Stimulated activated CD4-positive, alpha-beta T cell treated with anti-CD3 and anti-CD28 coated beads, TNF-alpha, amount 100 ng/mL, for 24 hours (primary cell): ENCODE results near the gene CACNA2D4.

Experiments
- DNase-seq, 3 experiments: peaks; one replicate each; pipeline ENCODE4 v3.0.0-alpha.2; 2020; ENCODE audit warnings: low read depth in 3 of 3

Gene CACNA2D4

GRCh38 chr12:1870998-1871917 lies 47.2 kb downstream of the CACNA2D4 start:
- no peak for DNase-seq

DNA sequence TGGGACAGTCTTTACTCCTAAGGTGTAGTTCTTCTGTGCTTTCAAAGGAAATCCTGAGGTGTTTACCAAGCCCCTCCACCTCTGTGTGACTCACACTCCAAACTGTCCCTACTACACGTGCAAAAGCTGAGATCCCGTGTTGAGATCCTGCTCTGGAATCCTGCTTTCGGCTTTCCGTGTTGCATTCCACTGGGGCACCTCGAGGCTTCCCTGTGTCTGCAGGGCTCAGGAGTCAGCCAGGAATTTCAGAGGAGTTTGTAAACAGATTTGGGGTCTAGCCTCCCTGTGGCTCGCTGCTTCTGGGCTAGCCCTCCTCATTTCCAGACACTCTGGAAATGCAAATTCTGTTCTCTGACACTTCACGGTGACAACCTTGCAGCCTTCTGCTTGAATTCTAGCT lies 48.4 kb downstream of the CACNA2D4 start:
- DNase-seq: no peak

DNA sequence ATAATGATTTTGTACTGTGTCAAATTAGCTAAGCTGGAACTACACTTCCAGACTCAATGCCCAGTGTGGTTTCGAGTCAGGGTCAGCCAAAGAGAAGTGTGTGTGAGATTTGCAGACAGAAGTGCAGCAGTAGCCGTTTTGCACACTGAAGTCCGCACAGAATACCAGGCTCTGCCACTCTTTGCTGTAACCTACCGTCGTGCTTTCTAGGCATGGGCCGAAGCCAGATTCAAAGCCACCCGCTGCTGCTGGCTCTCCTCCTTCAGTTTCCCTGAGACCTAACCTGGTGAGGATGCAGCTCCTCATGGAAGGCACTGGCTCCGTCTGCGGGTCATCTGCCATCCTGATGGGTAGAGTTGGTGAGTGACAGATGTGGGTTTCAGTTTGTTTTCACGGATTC lies 49.3 kb downstream of the CACNA2D4 start:
- DNase-seq: no peak

- no peak for DNase-seq
Measured at GRCh38 chr12:1865284-1865866, 53.1 kb downstream of the CACNA2D4 start.

- DNase-seq: no peak
Measured at GRCh38 chr12:1864867-1865266, 53.6 kb downstream of the CACNA2D4 start.

GRCh38 chr12:1864456-1864855 lies 54.0 kb downstream of the CACNA2D4 start:
- no peak for DNase-seq

DNA sequence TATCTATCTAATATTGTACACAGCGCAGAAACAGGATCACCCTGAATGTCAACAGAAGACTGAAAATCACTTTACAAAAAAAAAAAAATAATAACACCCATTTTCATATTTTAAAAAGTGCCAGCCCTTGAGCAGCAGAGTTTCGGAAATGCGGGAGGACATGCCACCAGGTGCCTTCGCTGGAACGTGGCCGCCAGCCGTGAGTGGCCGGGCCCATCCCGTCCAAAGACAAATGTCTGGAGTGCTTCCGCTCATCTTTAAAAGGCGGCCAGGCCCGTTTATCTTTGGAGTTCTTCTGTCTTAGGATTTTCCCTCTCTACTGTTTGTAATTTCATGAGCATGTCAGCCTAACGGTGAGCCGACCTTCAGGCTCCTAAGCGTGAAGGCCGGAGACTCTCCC lies 54.6 kb downstream of the CACNA2D4 start:
- no peak for DNase-seq

GRCh38 chr12:1862973-1863372 lies 55.5 kb downstream of the CACNA2D4 start:
- no peak for DNase-seq

GRCh38 chr12:1859643-1860042 lies 58.8 kb downstream of the CACNA2D4 start:
- DNase-seq: no peak

- DNase-seq: no peak
Measured at GRCh38 chr12:1858456-1858855, 60.0 kb downstream of the CACNA2D4 start.

DNA sequence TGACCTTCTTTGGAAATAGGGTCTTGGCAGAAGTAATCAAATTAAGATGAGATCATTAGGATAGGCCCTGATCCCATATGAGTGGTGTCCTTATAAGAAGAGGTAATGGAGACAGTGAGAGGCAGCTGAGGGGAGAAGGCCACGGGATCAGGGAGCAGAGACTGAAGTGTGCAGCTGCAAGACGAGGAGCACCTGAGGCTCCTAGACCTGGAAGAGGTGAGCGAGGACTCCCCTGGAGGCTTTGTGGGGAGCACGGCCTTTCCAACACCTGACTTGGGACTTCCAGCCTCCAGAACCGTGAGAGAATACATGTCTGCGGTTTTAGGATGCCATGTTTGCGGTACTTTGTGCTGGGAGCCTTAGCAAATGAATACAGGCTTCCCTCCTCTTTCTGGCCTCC lies 60.6 kb downstream of the CACNA2D4 start:
- DNase-seq: no peak

- no peak for DNase-seq
Measured at GRCh38 chr12:1857086-1857485, 61.4 kb downstream of the CACNA2D4 start.

GRCh38 chr12:1855241-1855640 lies 63.2 kb downstream of the CACNA2D4 start:
- DNase-seq: no peak

DNA sequence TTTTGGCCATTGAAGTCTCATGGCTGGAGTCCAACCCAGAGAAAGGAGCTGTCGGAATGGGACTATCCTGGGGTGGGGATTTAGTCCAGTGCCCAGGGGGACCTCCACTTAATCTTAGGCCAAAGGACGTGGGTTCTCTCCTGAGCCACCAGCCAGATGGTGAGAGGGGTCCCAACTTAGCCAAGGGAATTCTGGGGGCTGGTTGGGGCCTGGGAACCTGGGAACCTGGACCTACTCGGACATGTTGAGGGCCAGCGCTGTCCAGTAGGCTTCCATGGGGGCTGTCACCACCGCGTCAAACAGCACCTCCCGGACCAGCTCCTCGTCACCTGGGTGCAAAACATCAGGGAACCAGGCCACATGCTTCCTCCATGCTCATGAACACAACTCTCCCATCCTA lies 64.7 kb downstream of the CACNA2D4 start:
- DNase-seq: no peak

DNA sequence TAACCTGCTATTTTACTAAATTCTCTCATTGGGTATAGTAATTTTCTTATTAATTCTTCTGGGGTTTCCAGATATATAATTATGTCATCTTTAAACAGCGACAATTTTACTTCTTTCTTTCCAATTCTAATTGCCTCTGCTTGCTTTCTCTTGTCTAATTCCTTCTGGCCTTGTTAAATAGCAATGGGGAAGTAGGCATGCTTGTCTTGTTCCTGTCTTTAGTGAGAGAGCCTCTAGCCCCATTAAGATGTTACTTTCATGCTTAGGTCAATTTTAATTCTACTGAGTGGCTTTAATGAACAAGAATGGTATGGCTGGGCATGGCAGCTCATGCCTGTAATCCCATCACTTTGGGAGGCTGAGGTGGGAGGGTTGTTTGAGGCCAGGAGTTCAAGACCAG lies 66.4 kb downstream of the CACNA2D4 start:
- no peak for DNase-seq

DNA sequence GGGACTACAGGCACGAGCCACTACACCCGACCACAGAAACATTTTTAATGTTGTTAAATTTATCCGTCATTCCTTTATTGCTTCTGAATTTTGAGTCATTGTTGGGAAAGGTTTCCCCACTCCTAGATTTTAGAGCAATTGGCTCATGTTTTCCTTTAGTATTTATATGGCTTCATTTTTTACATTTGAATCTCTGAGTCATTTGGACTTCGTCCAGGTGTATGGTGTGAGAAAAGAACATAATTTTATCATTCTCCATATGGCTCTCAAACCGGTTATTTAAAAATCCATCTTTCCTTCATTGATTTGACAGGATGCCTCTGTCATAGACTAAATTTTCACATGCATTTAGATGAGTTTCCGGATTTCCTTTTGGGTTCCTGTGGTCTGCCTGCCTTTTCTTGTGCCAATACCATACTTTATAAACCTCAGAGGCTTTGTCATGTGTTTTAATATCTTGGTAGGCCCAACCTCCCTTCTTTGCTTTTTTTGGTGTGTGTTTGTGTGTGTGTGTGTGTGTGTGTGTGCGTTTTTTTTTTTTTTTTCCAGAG lies 67.2 kb downstream of the CACNA2D4 start:
- no peak for DNase-seq

- no peak for DNase-seq
Measured at GRCh38 chr12:1848745-1849144, 69.7 kb downstream of the CACNA2D4 start.

- no peak for DNase-seq
Measured at GRCh38 chr12:1848146-1848545, 70.3 kb downstream of the CACNA2D4 start.

- no peak for DNase-seq
Measured at GRCh38 chr12:1847411-1847810, 71.0 kb downstream of the CACNA2D4 start.

DNA sequence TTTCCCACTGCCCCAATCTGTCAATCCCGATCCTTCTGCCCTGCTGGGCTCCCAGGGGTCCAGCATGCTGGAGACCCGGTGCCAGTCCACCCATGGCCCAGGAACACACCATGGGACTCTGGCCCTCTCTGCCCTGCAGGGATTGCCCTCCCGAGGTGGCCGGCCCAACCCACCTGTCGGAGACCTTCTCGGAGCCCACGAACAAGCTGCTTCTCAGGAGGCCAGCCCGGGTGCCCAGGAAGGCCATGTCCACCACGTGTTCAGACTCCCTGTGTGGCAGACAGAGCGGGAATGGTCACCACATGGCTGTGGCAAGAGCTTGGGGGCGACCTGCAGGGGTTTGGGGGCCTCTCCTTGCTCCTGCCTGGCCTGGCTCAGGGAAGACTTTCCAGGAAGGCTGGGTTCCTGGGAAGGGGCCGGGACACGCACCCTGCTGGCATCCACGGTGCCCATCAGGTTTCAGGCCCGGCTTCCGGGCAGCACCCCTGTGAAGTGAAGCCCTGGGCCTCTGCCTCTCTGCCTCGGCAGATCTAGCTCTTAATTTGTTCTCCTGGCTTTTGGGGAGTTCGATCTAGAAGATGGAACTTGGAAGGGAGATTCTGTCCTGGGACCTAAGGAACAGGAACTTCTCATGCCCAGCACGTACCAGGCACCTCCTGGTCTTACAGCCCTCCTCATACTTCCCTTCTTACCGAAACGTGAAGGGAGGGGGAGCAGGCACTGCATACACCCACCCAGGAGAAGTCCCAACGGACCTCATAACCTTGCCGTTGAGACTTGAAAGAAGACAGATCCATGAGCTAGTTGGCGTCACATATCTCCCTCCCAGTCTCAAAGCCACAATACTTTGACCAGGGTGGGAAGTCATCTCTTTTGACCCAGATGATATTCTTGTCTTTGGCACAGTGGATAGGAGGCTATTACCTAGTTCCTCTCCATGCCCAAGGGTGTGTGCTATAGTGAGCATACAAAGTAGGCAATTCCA lies 71.7 kb downstream of the CACNA2D4 start:
- no peak for DNase-seq

GRCh38 chr12:1845886-1846285 lies 72.6 kb downstream of the CACNA2D4 start:
- no peak for DNase-seq

DNA sequence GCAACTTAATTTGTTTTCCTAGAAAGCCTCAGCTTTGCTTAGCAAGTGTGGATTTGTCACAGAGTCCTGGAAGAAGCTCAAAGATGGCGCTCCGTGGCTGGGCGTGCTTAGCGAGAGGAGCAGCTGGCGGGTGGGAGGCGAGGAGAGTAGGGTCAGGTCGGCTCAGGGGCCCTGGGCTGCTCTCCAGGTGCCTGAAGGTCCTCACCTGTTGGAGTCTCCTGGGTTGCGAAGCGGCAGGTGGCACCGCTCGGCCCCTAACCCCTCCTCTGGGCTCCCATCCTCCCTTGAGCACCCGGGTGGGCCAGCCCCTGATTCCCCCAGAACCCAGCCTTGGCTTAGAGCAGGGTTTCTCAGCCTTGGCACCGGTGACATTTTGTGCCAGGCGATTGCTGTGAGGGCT lies 73.0 kb downstream of the CACNA2D4 start:
- no peak for DNase-seq
